GM12891 (cell line): ENCODE results near the gene RIN3.
"Not testable (repeated sequence)": the region's sequence is repeated elsewhere in the genome, so short reads cannot be mapped to it uniquely, and the experiment has no call there.

ENCODE experiments used
- PAX5 ChIP-seq: IDR thresholded peaks from 2 replicates; pipeline ENCODE4 v1.6.1; 2011; ENCODE audit warnings: low read length, moderate library complexity, mild to moderate bottlenecking; ENCODE audit not compliant: insufficient read depth, severe bottlenecking
- POLR2A ChIP-seq: IDR thresholded peaks from 2 replicates; pipeline ENCODE4 v1.6.1; 2011; ENCODE audit warnings: low read depth, low read length, control low read depth
- POLR2AphosphoS5 ChIP-seq: IDR thresholded peaks from 2 replicates; pipeline ENCODE4 v1.6.1; 2011; ENCODE audit warnings: low read depth, low read length, control low read depth
- POU2F2 ChIP-seq: IDR thresholded peaks from 2 replicates; pipeline ENCODE4 v1.6.1; 2011; ENCODE audit warnings: low read depth, mild to moderate bottlenecking, control low read depth, low read length, moderate library complexity
- SPI1 ChIP-seq: IDR thresholded peaks from 2 replicates; pipeline ENCODE4 v1.6.1; 2011; ENCODE audit warnings: low read depth, low read length, control low read depth
- TAF1 ChIP-seq: IDR thresholded peaks from 2 replicates; pipeline ENCODE4 v1.6.1; 2011; ENCODE audit warnings: low read depth, low read length, control low read depth

DNA sequence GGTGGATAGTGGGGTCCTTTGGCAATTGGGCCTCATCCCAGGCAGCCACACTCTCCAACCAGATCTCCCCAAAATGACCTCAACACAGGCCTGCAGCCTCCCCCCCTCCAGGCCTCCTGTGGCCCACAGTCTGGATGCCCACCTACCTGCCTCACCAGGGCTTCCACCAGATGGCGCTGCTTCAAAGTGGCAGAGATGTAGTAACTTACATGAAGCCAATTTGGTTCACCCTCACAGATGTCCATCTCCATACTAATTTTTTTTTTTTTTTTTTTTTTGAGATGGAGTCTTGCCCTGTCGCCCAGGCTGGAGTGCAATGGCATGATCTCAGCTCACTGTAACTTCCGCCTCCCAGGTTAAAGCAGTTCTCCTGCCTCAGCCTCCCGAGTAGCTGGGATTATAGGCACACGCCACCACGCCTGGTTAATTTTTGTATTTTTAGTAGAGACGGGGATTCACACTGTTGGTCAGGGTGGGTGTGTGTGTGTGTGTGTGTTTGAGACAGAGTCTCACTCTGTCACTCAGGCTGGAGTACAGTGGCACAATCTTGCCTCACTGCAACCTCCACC lies 201.2 kb downstream of the RIN3 start:
- not testable (repeated sequence) for TF ChIP-seq POLR2A, POLR2AphosphoS5, PAX5, SPI1, TAF1, POU2F2
